Endothelial cell (in vitro differentiated cells): ENCODE measurements around the gene PDE3A. TPM values are rescaled to one million over a fixed set of nuclear protein-coding genes. Genes with fewer than 3 reads are reported as not detected.

ENCODE experiments used
- DNase-seq: peaks from one replicate; pipeline ENCODE4 v3.0.0; 2021; ENCODE audit warnings: low spot score
- H3K27ac Mint-ChIP-seq: one replicate; pipeline ENCODE4 v1.8.0; 2021; ENCODE audit warnings: mixed read lengths, inconsistent platforms; ENCODE audit not compliant: unreplicated experiment
- H3K27me3 Mint-ChIP-seq: one replicate; pipeline ENCODE4 v1.8.0; 2021; ENCODE audit warnings: mild to moderate bottlenecking, moderate library complexity, mixed read lengths, inconsistent platforms; ENCODE audit not compliant: unreplicated experiment
- H3K36me3 Mint-ChIP-seq: one replicate; pipeline ENCODE4 v1.8.0; 2021; ENCODE audit warnings: mild to moderate bottlenecking, low read depth, mixed read lengths, inconsistent platforms; ENCODE audit not compliant: unreplicated experiment
- H3K4me1 Mint-ChIP-seq: one replicate; pipeline ENCODE4 v1.8.0; 2021; ENCODE audit warnings: mild to moderate bottlenecking, mixed read lengths, inconsistent platforms; ENCODE audit not compliant: unreplicated experiment
- H3K4me3 Mint-ChIP-seq: one replicate; pipeline ENCODE4 v1.8.0; 2021; ENCODE audit warnings: mild to moderate bottlenecking, mixed read lengths, inconsistent platforms; ENCODE audit not compliant: unreplicated experiment
- H3K9me3 Mint-ChIP-seq: one replicate; pipeline ENCODE4 v1.8.0; 2021; ENCODE audit warnings: mixed read lengths, inconsistent platforms; ENCODE audit not compliant: unreplicated experiment
- CTCF ChIP-seq: fragments of 200-600 bp; sonication (generic); IDR thresholded peaks from one replicate; pipeline ENCODE4 v1.5.0; 2021; ENCODE audit warnings: antibody characterized with exemption; ENCODE audit not compliant: unreplicated experiment
- total RNA-seq: library from RNA; stranded (reverse); fragmentation: NEBNext Ultra II Directional; extraction: Animal tissue kit (Norgen Biotek cat#: 25700); gene quantifications from one replicate; pipeline ENCODE4 v1.2.1, GENCODE V29; 2021; ENCODE audit not compliant: unreplicated experiment

PDE3A gene
- total RNA-seq, 1 donor from 2014 or later: 0.97 TPM

- no peaks in the 10 kb centered on the region for H3K9me3 Mint-ChIP-seq
- no peak for TF ChIP-seq CTCF
- no peak for DNase-seq
- H3K4me3 Mint-ChIP-seq: no peak overlapping the region
- H3K36me3 Mint-ChIP-seq: no peaks in the 10 kb centered on the region
- no peaks in the 10 kb centered on the region for H3K4me1 Mint-ChIP-seq
- H3K27ac Mint-ChIP-seq: no peak overlapping the region
- H3K27me3 Mint-ChIP-seq: no peaks in the 10 kb centered on the region
Measured at GRCh38 chr12:20436316-20436715, 68.0 kb downstream of the PDE3A start.

- H3K4me1 Mint-ChIP-seq: no peaks in the 10 kb centered on the region
- H3K4me3 Mint-ChIP-seq: no peak overlapping the region
- H3K9me3 Mint-ChIP-seq: no peaks in the 10 kb centered on the region
- DNase-seq: no peak
- H3K27me3 Mint-ChIP-seq: no peaks in the 10 kb centered on the region
- H3K36me3 Mint-ChIP-seq: no peaks in the 10 kb centered on the region
- no peak for TF ChIP-seq CTCF
- no peak overlapping the region for H3K27ac Mint-ChIP-seq
Measured at GRCh38 chr12:20438299-20438779, 70.0 kb downstream of the PDE3A start.

- H3K4me3 Mint-ChIP-seq: no peak overlapping the region
- no peaks in the 10 kb centered on the region for H3K9me3 Mint-ChIP-seq
- DNase-seq: no peak
- H3K4me1 Mint-ChIP-seq: peaks cover 6% of the 10 kb centered on the region
- H3K36me3 Mint-ChIP-seq: no peaks in the 10 kb centered on the region
- H3K27me3 Mint-ChIP-seq: no peaks in the 10 kb centered on the region
- TF ChIP-seq CTCF: no peak
- no peak overlapping the region for H3K27ac Mint-ChIP-seq
Measured at GRCh38 chr12:20439626-20440025, 71.3 kb downstream of the PDE3A start.

- H3K27me3 Mint-ChIP-seq: no peaks in the 10 kb centered on the region
- H3K9me3 Mint-ChIP-seq: no peaks in the 10 kb centered on the region
- no peak overlapping the region for H3K4me3 Mint-ChIP-seq
- H3K36me3 Mint-ChIP-seq: no peaks in the 10 kb centered on the region
- peaks cover 6% of the 10 kb centered on the region for H3K4me1 Mint-ChIP-seq
- no peak for DNase-seq
- no peak for TF ChIP-seq CTCF
- no peak overlapping the region for H3K27ac Mint-ChIP-seq
Measured at GRCh38 chr12:20440408-20440807, 72.1 kb downstream of the PDE3A start.

GRCh38 chr12:20442322-20442721 lies 74.0 kb downstream of the PDE3A start:
- Mint-ChIP-seq H3K36me3 (no peaks in the 10 kb centered on the region), H3K27me3 (no peaks in the 10 kb centered on the region), H3K9me3 (no peaks in the 10 kb centered on the region), H3K27ac (no peak overlapping the region), H3K4me1 (peaks cover 6% of the 10 kb centered on the region), H3K4me3 (no peak overlapping the region)
- DNase-seq: no peak
- no peak for TF ChIP-seq CTCF
